Head of caudate nucleus (tissue), 42 donors: ENCODE measurements around the gene LSM4.

Source experiments
- DNase-seq, 42 donors: peaks; one replicate each; pipeline versions ENCODE4 v3.0.0 to v3.0.0-alpha.2; 2020 to 2021; ENCODE audit warnings: mixed read lengths in 7 of 42
- intact Hi-C: fragments of 100-400 bp; cut with DNase I; formaldehyde crosslinking; loops from one replicate; pipeline ENCODE4 v1.15.0; 2022

Gene LSM4

GRCh38 chr19:18284712-18285360 is 38.0 kb downstream of the LSM4 start:
- no peak for DNase-seq
- intact Hi-C loops, result no loop called here

GRCh38 chr19:18283338-18283737 is 39.5 kb downstream of the LSM4 start:
- no peak for DNase-seq
- intact Hi-C loops, result loop anchor here (2.0 kb wide), 1 partner anchor 39 kb away; the partner anchor contains the start of gene LSM4

- intact Hi-C loops, result loop anchor here (2.0 kb wide), 1 partner anchor 40 kb away; the partner anchor contains the start of gene LSM4
- no peak for DNase-seq
Observed at GRCh38 chr19:18282788-18283141, 40.1 kb downstream of the LSM4 start.

GRCh38 chr19:18282021-18282787 is 40.7 kb downstream of the LSM4 start:
- peak in 6 of 42 donors; percentile 24 to 33 (median 26) for DNase-seq
- intact Hi-C loops, result loop anchor here (2.0 kb wide), 1 partner anchor 41 kb away; the partner anchor contains the start of gene LSM4

GRCh38 chr19:18281082-18282020 is 41.5 kb downstream of the LSM4 start, which contains the start of gene JUND:
JUND (minus strand) TSS chr19:18281622; CDS start chr19:18281484, 138 bp downstream.
- intact Hi-C loops, result loop anchor here (2.0 kb wide), 3 partner anchors 23 to 137 kb away; partner anchors contain the start of genes LSM4 and SSBP4
- peak; percentile 93 to 99 (median 98) for DNase-seq

GRCh38 chr19:18280247-18281081 is 42.4 kb downstream of the LSM4 start:
- intact Hi-C loops, result loop anchor here (2.0 kb wide), 2 partner anchors 24 to 138 kb away; partner anchors contain the start of gene SSBP4
- peak in 41 of 42 donors; percentile 69 to 90 (median 81) for DNase-seq

DNA sequence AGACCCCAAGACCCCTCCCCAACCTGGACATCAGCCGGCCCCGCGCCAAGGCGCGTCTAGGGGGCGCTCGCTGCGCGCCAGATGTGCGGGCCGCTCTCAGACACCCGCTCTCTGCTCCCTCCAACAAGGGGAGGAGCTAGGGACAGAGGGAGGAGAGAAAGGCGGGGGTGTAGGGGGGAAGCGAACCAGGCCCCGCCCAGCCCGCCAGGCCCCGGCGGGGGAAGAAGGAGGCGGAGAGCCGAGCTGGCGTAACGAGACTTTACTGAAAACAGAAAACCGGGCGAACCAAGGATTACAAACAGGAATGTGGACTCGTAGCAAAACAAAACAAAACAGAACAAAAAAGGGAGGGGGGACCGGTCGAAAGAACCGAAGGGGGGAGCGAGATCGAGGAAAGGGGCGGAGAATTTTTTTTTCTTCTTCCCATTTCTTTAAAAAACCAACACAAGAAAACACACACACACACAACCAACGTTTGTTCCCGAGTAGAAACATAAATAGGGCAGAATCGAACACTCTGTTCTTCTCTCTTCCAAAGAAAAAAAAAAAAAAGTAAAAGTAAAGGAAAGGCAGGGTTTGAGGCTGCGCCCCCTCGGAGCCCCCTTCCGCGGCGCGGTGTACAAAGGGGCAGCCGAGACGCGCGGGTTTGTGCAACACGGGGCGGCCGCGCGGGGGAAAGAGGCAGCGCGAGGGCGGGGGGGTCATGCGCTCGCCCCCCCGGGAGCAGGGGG is 43.2 kb downstream of the LSM4 start:
- intact Hi-C loops, result loop anchor here (2.0 kb wide), 3 partner anchors 25 to 139 kb away; partner anchors contain the start of gene SSBP4
- peak; percentile 84 to 98 (median 95) for DNase-seq

- intact Hi-C loops, result loop anchor here (2.0 kb wide), 1 partner anchor 50 kb away; no protein-coding TSS in a partner anchor
- no peak for DNase-seq
Observed at GRCh38 chr19:18279266-18279515, 43.7 kb downstream of the LSM4 start.

DNA sequence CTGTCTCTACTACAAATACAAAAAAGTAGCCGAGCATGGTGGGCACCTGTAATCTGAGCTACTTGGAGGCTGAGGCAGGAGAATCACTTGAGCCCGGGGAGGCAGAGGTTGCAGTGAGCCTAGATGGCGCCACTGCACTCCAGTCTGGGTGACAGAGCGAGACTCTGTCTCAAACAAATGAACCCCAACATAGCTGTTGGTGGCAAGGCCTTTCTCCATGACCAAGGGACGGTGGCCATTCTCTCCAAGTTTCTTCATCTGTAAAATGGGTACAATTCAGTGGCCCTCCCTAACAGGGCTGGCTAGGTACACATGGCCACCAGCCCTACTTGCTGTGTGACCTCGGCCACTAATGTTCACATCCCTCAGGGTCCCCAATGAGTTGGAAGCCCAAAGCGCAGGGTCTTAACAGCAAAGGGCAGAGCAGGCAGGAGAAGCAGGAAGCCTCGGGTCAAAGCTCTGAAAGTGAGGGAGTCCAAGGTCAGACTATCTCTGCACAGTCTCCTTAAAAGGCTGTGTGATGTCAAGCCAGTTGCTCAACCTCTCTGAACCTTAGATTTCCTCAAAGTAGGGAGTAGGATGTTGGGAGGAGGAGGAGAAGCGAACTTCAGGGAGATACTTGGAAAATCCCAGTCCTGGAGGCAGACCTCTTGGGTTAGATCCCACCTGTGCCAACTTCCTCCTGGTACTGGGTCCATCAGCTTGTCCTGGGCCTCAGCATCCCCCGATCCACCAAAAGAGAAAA is 44.2 kb downstream of the LSM4 start:
- peak in 1 of 42 donors; percentile 34 for DNase-seq
- intact Hi-C loops, result loop anchor here (2.0 kb wide), 1 partner anchor 50 kb away; no protein-coding TSS in a partner anchor

- intact Hi-C loops, result no loop called here
- DNase-seq, result peak in 41 of 42 donors; percentile 38 to 92 (median 74)
Observed at GRCh38 chr19:18274781-18275356, 48.0 kb downstream of the LSM4 start.

DNA sequence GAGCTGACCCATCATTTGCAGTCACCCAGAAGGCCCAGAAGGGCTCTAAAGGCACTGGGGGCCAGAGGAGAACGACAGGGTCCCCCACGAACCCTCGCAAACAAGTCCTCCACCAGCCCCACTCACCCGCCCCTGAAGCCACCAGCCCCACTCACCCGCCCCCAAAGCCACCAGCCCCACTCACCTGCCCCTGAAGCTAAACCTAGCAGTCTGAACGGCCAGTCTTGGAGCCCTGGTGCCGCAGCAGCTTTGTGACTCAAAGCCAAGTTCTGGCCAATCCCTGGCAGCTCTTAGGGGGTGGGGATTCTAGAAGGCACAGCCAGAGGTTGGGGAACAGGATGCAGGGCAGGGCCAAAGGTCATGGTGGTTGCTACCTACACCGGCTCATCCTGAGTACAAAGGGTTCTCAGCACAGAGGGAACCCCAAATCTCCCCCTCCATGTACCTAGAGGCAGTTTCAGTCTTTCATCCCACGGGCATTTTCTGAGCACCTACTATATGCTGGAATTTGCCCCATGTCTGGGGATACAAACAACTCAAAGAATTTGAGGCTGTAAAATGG is 48.6 kb downstream of the LSM4 start, which contains the start of gene IQCN:
Gene IQCN, minus strand, starts transcription at position 234 of the 562 bp plus-strand sequence. CDS start 4,974 bp downstream, outside the sequence.
- intact Hi-C loops, result no loop called here
- no peak for DNase-seq

- intact Hi-C loops, result no loop called here
- no peak for DNase-seq
Observed at GRCh38 chr19:18273561-18274218, 49.2 kb downstream of the LSM4 start.

- intact Hi-C loops, result no loop called here
- DNase-seq, result no peak
Observed at GRCh38 chr19:18271433-18271841, 51.4 kb downstream of the LSM4 start.

DNA sequence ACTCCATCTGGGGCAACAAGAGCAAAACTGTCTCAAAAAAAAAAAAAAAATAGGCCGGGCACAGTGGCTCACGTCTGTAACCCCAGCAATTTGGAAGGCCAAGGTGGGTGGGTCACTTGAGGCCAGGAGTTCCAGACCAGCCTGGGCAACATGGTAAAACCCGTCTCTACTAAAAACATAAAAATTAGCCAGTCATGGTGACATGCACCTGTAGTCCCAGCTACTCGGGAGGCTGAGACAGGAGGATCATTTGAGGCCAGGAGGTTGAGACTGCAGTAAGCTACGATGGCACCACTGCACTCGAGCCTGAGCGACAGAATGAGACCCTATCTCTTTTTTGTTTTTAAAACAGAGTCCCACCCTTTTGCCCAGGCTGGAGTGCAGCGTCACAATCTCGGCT is 52.5 kb downstream of the LSM4 start:
- intact Hi-C loops, result no loop called here

GRCh38 chr19:18269070-18269723 is 53.7 kb downstream of the LSM4 start:
- DNase-seq, result no peak
- intact Hi-C loops, result no loop called here

More for the DNA sequence above, 52.5 kb downstream of the LSM4 start:
- no peak for DNase-seq
